GM12873 (cell line): ENCODE results near the gene MYL1.

Experiments
- TF ChIP-seq, protein P1 (sequence below): IDR thresholded peaks from 2 replicates; pipeline ENCODE4 v1.5.1; 2012; ENCODE audit warnings: low read depth, mild to moderate bottlenecking, moderate library complexity, low read length, control low read depth; ENCODE audit not compliant: insufficient read depth; ENCODE audit errors: missing control alignments

The MYL1 gene

DNA sequence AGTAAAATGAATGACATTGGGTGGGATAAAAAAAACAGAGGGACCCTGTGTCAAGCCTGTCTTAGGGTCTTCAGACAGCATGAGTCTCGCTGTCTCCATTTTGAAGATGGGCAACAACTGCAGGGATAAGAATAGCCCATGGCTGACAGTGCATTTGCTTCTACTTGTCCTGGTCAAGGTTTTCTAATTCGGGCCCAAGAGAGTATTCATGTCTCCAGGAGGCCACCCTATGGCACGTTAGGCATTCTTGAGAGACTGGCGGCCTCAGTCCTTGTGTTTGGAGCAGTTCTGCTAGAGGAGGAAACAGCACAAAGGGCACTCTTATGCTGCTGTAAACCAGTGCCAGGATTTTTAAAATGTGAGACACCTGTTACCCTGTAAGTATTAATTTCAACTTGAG lies 9.5 kb upstream of the MYL1 start:
- TF ChIP-seq, protein P1, sequence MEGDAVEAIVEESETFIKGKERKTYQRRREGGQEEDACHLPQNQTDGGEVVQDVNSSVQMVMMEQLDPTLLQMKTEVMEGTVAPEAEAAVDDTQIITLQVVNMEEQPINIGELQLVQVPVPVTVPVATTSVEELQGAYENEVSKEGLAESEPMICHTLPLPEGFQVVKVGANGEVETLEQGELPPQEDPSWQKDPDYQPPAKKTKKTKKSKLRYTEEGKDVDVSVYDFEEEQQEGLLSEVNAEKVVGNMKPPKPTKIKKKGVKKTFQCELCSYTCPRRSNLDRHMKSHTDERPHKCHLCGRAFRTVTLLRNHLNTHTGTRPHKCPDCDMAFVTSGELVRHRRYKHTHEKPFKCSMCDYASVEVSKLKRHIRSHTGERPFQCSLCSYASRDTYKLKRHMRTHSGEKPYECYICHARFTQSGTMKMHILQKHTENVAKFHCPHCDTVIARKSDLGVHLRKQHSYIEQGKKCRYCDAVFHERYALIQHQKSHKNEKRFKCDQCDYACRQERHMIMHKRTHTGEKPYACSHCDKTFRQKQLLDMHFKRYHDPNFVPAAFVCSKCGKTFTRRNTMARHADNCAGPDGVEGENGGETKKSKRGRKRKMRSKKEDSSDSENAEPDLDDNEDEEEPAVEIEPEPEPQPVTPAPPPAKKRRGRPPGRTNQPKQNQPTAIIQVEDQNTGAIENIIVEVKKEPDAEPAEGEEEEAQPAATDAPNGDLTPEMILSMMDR: no peak

DNA sequence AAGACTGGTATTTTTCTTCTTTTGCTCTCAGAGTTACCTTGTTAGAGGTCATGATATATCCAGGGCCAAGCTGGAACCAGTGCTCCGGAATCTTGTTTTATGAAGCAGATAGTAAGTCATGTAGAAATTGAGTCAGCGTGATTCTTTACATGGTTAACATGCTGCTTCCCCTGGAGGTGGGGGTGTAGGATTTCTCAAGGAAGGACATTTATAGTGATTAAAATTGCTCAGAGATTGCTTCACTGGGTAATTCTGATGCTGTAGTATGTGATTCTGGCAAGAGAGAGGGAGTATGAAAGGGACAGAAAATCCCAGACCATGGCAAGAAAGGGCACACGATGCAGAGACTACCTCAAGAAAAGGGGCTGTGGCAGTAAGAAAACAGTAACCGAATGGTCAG lies 8.0 kb upstream of the MYL1 start:
- TF ChIP-seq, protein P1: no peak

DNA sequence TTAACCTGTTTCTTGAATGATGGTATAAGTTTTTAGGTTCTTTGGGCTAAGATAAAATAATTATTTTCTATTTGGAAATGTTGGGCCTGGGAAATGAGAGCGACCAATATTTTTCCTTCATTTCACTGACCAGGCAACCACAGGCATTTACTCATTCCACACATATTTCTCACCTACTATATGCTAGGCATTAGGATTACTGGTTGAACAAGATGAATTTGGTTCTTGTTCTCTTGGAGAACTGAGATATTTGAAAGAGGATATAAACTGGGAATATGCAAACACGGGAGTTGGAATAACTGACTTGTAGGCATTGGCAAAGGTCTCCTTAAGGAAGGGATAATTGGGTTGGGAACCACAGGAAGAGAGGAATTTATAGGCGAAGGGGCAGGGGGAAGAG lies 3.9 kb upstream of the MYL1 start:
- TF ChIP-seq, protein P1: no peak

DNA sequence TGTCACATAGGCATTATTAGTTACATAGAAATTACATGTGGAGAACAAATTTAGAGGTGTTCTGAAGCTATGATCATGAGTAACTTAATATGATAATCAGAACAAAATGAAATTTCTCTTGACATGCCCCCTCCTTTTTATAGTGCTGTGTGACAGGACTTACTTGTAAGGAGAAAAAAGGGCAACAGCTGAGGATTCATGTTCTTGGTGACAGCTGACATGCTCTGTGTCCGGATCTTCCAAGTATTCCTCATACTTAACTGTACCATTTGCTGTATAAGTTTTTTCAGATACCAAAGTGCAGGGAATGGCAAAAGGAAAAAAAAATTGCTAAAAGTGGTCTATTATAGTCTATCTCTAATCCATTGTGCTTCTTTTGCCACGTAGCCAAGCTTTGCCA lies 3.5 kb upstream of the MYL1 start:
- TF ChIP-seq, protein P1: no peak

DNA sequence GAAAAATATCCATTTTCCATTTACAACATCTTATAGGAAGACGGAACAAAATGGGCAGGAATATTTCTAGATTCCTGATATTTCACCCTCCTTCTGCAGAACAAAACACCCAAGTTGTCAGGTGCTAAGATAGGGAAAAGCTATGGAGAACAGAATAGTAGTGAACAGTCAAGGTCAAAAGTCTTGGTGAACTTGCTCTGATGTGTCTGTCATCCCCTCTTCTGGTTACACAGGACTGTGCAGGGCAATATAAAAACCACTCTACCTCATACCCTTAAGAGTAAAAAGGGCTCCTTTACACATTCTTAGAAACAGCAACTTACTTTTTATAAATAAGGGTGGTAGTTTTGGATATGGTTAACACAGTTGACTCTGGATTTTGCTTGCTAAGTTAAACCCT lies 4.4 kb downstream of the MYL1 start:
- TF ChIP-seq, protein P1: no peak

DNA sequence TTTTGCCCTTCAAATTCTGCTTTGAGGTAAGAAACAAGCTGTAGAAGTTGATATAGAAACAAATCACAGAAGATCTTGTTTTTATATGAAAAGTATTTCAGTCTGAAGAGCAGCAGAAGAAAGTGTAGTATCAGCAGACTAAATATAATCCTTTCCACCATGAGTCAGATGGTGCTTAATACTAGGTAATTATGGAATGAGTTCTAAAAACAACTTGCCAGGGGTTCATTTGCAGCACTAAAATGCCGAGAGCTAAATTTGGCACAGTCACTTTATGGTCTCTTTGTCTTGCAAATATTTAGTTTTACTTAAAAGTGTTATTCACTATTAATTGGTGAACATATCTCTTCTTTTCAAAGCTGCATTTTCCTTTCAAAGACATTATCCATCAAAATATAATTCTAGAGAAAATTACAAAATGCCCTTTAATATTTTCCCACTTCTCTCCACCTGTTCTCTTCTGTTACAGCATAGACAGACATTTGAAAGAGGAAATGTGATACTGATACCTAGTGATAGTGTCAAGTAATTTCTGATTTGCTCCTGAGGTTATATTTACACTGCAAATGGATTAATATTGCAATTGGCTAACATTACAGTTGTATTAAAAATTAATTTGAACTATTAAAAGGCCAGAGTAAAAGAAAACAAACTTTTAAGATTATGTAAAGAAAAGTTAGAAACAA lies 5.3 kb downstream of the MYL1 start:
- TF ChIP-seq, protein P1: no peak

DNA sequence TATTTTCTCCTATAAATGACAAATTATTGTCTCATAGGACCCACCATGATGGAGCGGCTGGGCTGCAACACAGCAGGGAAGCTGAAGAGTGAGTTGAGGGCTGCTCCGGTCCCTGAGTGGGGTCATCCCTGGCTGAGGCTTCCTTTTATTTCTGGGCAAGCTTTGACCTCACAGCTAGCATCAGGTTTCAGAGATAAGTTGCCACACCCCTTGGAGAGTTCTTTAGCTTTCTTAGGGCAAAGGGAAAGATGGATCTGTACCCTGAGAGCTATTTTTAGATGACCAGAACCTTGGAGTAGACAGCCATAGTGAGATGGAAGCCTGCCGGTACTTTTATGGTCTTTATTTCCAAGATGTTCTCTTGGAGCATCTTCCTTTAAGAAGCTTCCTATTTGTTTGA lies 11.5 kb downstream of the MYL1 start:
- TF ChIP-seq, protein P1: no peak
